Measurements from ENCODE around the gene THUMPD2. TPM values are rescaled to one million over a fixed set of nuclear protein-coding genes. Genes with fewer than 3 reads are reported as not detected.
A peak's percentile ranks its signal among the peaks of the same experiment; 100 is the strongest.
"Not testable (repeated sequence)": the region's sequence is repeated elsewhere in the genome, so short reads cannot be mapped to it uniquely, and the experiment has no call there.

The THUMPD2 gene
- total RNA-seq (35.4 TPM), polyA plus RNA-seq (7.8 TPM)

GRCh38 chr2:39778775-39779340, at the start of gene THUMPD2:
TSS of gene THUMPD2 (minus strand) at chr2:39779258. CDS start at chr2:39779239, 19 bp downstream.
- Histone ChIP-seq H3K4me1 (ENCODE audit: insufficient read depth) (no peaks in the 10 kb centered on the region), H3K36me3 (ENCODE audit: insufficient read depth) (no peaks in the 10 kb centered on the region), H3K4me3 (ENCODE audit: low read depth, low read length) (peak within 1 kb of the TSS; percentile 70), H3K27ac (ENCODE audit: low read depth) (peak within 1 kb of the TSS; percentile 73)
- DNase-seq (ENCODE audit: extremely low spot score) = no peak
- WGBS = under 1% methylated on average over 54 of the region's 54 CpGs

- no peaks in the 10 kb centered on the region for H3K4me1 ChIP-seq (ENCODE audit: insufficient read depth)
- WGBS = 76% methylated on average over 3 of the region's 3 CpGs
- no peak overlapping the region for H3K27ac ChIP-seq (ENCODE audit: low read depth)
- no peak overlapping the region for H3K4me3 ChIP-seq (ENCODE audit: low read depth, low read length)
- H3K36me3 ChIP-seq (ENCODE audit: insufficient read depth) = no peaks in the 10 kb centered on the region
- no peak for DNase-seq (ENCODE audit: extremely low spot score)
Observed at GRCh38 chr2:39821871-39822270, 42.8 kb upstream of the THUMPD2 start.

- Histone ChIP-seq H3K36me3 (ENCODE audit: insufficient read depth) (no peaks in the 10 kb centered on the region), H3K27ac (ENCODE audit: low read depth) (no peak overlapping the region), H3K4me3 (ENCODE audit: low read depth, low read length) (no peak overlapping the region), H3K4me1 (ENCODE audit: insufficient read depth) (no peaks in the 10 kb centered on the region)
- no peak for DNase-seq (ENCODE audit: extremely low spot score)
- 73% methylated on average over 8 of the region's 8 CpGs for WGBS
Observed at GRCh38 chr2:39816845-39817244, 37.8 kb upstream of the THUMPD2 start.

- H3K27ac ChIP-seq (ENCODE audit: low read depth) = no peak overlapping the region
- H3K36me3 ChIP-seq (ENCODE audit: insufficient read depth) = no peaks in the 10 kb centered on the region
- no peaks in the 10 kb centered on the region for H3K4me1 ChIP-seq (ENCODE audit: insufficient read depth)
- no peak for DNase-seq (ENCODE audit: extremely low spot score)
- WGBS = 91% methylated on average over 3 of the region's 3 CpGs
- H3K4me3 ChIP-seq (ENCODE audit: low read depth, low read length) = no peak overlapping the region
Observed at GRCh38 chr2:39816428-39816827, 37.4 kb upstream of the THUMPD2 start.

- Histone ChIP-seq H3K4me1 (ENCODE audit: insufficient read depth) (no peaks in the 10 kb centered on the region), H3K36me3 (ENCODE audit: insufficient read depth) (no peaks in the 10 kb centered on the region), H3K27ac (ENCODE audit: low read depth) (no peak overlapping the region), H3K4me3 (ENCODE audit: low read depth, low read length) (no peak overlapping the region)
- WGBS = 68% methylated on average over 4 of the region's 4 CpGs
- DNase-seq (ENCODE audit: extremely low spot score) = no peak
Observed at GRCh38 chr2:39805936-39806608, 27.0 kb upstream of the THUMPD2 start.

- whole genome bisulfite sequencing = 97% methylated on average over 1 of the region's 1 CpG
- Histone ChIP-seq H3K36me3 (ENCODE audit: insufficient read depth) (no peaks in the 10 kb centered on the region), H3K4me1 (ENCODE audit: insufficient read depth) (no peaks in the 10 kb centered on the region), H3K27ac (ENCODE audit: low read depth) (no peak overlapping the region), H3K4me3 (ENCODE audit: low read depth, low read length) (no peak overlapping the region)
- no peak for DNase-seq (ENCODE audit: extremely low spot score)
Observed at GRCh38 chr2:39803839-39804238, 24.8 kb upstream of the THUMPD2 start.

GRCh38 chr2:39800752-39801151, 21.7 kb upstream of the THUMPD2 start:
- DNase-seq (ENCODE audit: extremely low spot score) = no peak

GRCh38 chr2:39796134-39796533, 17.1 kb upstream of the THUMPD2 start:
- no peaks in the 10 kb centered on the region for H3K4me1 ChIP-seq (ENCODE audit: insufficient read depth)
- 92% methylated on average over 1 of the region's 1 CpG for WGBS
- no peaks in the 10 kb centered on the region for H3K36me3 ChIP-seq (ENCODE audit: insufficient read depth)
- no peak for DNase-seq (ENCODE audit: extremely low spot score)
- no peak overlapping the region for H3K4me3 ChIP-seq (ENCODE audit: low read depth, low read length)
- no peak overlapping the region for H3K27ac ChIP-seq (ENCODE audit: low read depth)

More at GRCh38 chr2:39800752-39801151, 21.7 kb upstream of the THUMPD2 start:
- Histone ChIP-seq H3K27ac (ENCODE audit: low read depth) (no peak overlapping the region), H3K4me3 (ENCODE audit: low read depth, low read length) (no peak overlapping the region), H3K36me3 (ENCODE audit: insufficient read depth) (no peaks in the 10 kb centered on the region), H3K4me1 (ENCODE audit: insufficient read depth) (no peaks in the 10 kb centered on the region)
- 96% methylated on average over 4 of the region's 4 CpGs for WGBS

GRCh38 chr2:39790216-39790818, 11.3 kb upstream of the THUMPD2 start:
- H3K27ac ChIP-seq (ENCODE audit: low read depth); H3K4me3 ChIP-seq (ENCODE audit: low read depth, low read length); DNase-seq (ENCODE audit: extremely low spot score); H3K4me1 ChIP-seq (ENCODE audit: insufficient read depth); H3K36me3 ChIP-seq (ENCODE audit: insufficient read depth): not testable (repeated sequence)
- 80% methylated on average over 12 of the region's 12 CpGs for WGBS

- H3K27ac ChIP-seq (ENCODE audit: low read depth) = no peak overlapping the region
- no peak for DNase-seq (ENCODE audit: extremely low spot score)
- no peaks in the 10 kb centered on the region for H3K36me3 ChIP-seq (ENCODE audit: insufficient read depth)
- WGBS = 96% methylated on average over 2 of the region's 2 CpGs
- H3K4me3 ChIP-seq (ENCODE audit: low read depth, low read length) = no peak overlapping the region
- H3K4me1 ChIP-seq (ENCODE audit: insufficient read depth) = no peaks in the 10 kb centered on the region
Observed at GRCh38 chr2:39787950-39788349, 8.9 kb upstream of the THUMPD2 start.

GRCh38 chr2:39786761-39787522, 7.9 kb upstream of the THUMPD2 start:
- H3K36me3 ChIP-seq (ENCODE audit: insufficient read depth) = no peaks in the 10 kb centered on the region
- no peak for DNase-seq (ENCODE audit: extremely low spot score)
- WGBS = 89% methylated on average over 7 of the region's 7 CpGs
- H3K4me3 ChIP-seq (ENCODE audit: low read depth, low read length) = no peak overlapping the region
- H3K27ac ChIP-seq (ENCODE audit: low read depth) = no peak overlapping the region
- H3K4me1 ChIP-seq (ENCODE audit: insufficient read depth) = no peaks in the 10 kb centered on the region

GRCh38 chr2:39782591-39782990, 3.5 kb upstream of the THUMPD2 start:
- no peaks in the 10 kb centered on the region for H3K4me1 ChIP-seq (ENCODE audit: insufficient read depth)
- no peak for DNase-seq (ENCODE audit: extremely low spot score)
- H3K36me3 ChIP-seq (ENCODE audit: insufficient read depth) = no peaks in the 10 kb centered on the region
- no peak overlapping the region for H3K27ac ChIP-seq (ENCODE audit: low read depth)
- H3K4me3 ChIP-seq (ENCODE audit: low read depth, low read length) = no peak overlapping the region
- 45% methylated on average over 2 of the region's 2 CpGs for WGBS

GRCh38 chr2:39781697-39782096, 2.6 kb upstream of the THUMPD2 start:
- no peak overlapping the region for H3K4me3 ChIP-seq (ENCODE audit: low read depth, low read length)
- no peak overlapping the region for H3K27ac ChIP-seq (ENCODE audit: low read depth)

More at GRCh38 chr2:39781697-39782096, 2.6 kb upstream of the THUMPD2 start:
- WGBS = 96% methylated on average over 1 of the region's 1 CpG
- Histone ChIP-seq H3K4me1 (ENCODE audit: insufficient read depth) (no peaks in the 10 kb centered on the region), H3K36me3 (ENCODE audit: insufficient read depth) (no peaks in the 10 kb centered on the region)
- DNase-seq (ENCODE audit: extremely low spot score) = no peak

All from urinary bladder (tissue), 4 donors.